Ectodermal cell (in vitro differentiated cells): Measurements from ENCODE around the gene PPAN.

Experiments
- H3K27ac ChIP-seq: 2 replicates; pipeline ENCODE4 v1.7.0; 2013; ENCODE audit warnings: mild to moderate bottlenecking, low read depth, low read length; ENCODE audit not compliant: insufficient read depth, poor library complexity, severe bottlenecking
- H3K27me3 ChIP-seq: 2 replicates; pipeline ENCODE4 v1.7.0; 2013; ENCODE audit warnings: mild to moderate bottlenecking, low read length; ENCODE audit not compliant: insufficient read depth, control insufficient read depth, poor library complexity, severe bottlenecking
- H3K36me3 ChIP-seq: one replicate; pipeline ENCODE4 v1.7.0; 2013; ENCODE audit warnings: low read length; ENCODE audit not compliant: control insufficient read depth, insufficient read depth
- H3K4me1 ChIP-seq: one replicate; pipeline ENCODE4 v1.7.0; 2013; ENCODE audit warnings: low read length; ENCODE audit not compliant: control insufficient read depth, insufficient read depth
- H3K4me3 ChIP-seq: 2 replicates; pipeline ENCODE4 v1.7.0; 2013; ENCODE audit warnings: low read depth, low read length, control low read depth; ENCODE audit not compliant: insufficient read depth
- H3K9me3 ChIP-seq: 2 replicates; pipeline ENCODE4 v1.7.0; 2013; ENCODE audit warnings: mild to moderate bottlenecking, low read length, moderate library complexity; ENCODE audit not compliant: control insufficient read depth
- WGBS, 2 experiments: methylation state at CpG; one replicate each; pipeline ENCODE4 v1.1.7; 2013; ENCODE audit warnings: missing lambda C conversion rate in 2 of 2; 5-methylcytosine and 5-hydroxymethylcytosine counted together

PPAN gene

GRCh38 chr19:10141479-10141878 lies 35.3 kb downstream of the PPAN start:
- Histone ChIP-seq H3K4me1 (no peaks in the 10 kb centered on the region), H3K36me3 (peaks cover 88% of the 10 kb centered on the region), H3K9me3 (no peaks in the 10 kb centered on the region), H3K27me3 (no peaks in the 10 kb centered on the region), H3K27ac (no peak overlapping the region), H3K4me3 (no peak overlapping the region)
- 94 to 96% methylated on average over 13 of the region's 13 CpGs for WGBS, 2 experiments

GRCh38 chr19:10141973-10142372 lies 35.8 kb downstream of the PPAN start:
- WGBS, 2 experiments: 97% methylated on average over 18 of the region's 18 CpGs
- H3K36me3 ChIP-seq: peaks cover 93% of the 10 kb centered on the region
- H3K4me3 ChIP-seq: no peak overlapping the region
- no peaks in the 10 kb centered on the region for H3K27me3 ChIP-seq
- H3K9me3 ChIP-seq: no peaks in the 10 kb centered on the region
- no peaks in the 10 kb centered on the region for H3K4me1 ChIP-seq
- H3K27ac ChIP-seq: no peak overlapping the region

DNA sequence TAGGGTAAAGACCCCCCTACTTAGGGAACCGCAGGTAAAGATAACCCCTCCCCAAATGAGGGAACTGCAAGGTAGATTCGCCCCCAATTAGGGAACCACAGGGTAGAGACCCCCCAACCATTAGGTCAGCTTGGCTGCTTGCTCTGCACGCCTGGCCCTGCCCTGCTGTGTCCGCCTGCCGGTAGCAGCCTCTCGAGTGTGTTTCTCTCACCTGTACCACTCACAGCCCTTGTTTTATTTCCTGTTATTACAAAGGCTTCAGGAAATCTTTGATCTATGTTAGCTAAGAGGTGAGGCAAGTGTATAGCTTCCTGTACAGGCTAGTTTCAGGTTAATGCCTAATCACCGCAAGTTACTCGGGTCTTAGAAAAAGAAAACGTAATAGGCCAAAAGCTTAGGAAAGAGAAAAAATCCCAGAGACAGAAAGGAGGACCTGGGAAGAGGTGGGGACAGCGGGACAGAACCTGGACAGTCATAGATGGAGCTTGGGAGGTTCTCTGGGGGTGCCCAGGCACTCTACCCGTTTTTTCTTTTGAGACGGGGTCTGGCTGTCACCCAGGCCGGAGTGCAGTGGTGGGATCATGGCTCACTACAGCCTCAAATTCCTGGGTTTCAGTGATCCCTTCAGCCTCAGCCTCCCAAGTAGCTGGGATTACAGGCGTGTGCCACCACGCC lies 36.7 kb downstream of the PPAN start:
- 90 to 91% methylated on average over 15 of the region's 15 CpGs for WGBS, 2 experiments

GRCh38 chr19:10143681-10144080 lies 37.5 kb downstream of the PPAN start:
- H3K36me3 ChIP-seq: peaks cover 80% of the 10 kb centered on the region
- 96% methylated on average over 11 of the region's 11 CpGs for WGBS, 2 experiments
- no peaks in the 10 kb centered on the region for H3K27me3 ChIP-seq
- H3K27ac ChIP-seq: no peak overlapping the region
- no peaks in the 10 kb centered on the region for H3K9me3 ChIP-seq
- H3K4me1 ChIP-seq: no peaks in the 10 kb centered on the region
- no peak overlapping the region for H3K4me3 ChIP-seq

More for the DNA sequence above, 36.7 kb downstream of the PPAN start:
- H3K4me1 ChIP-seq: no peaks in the 10 kb centered on the region
- H3K4me3 ChIP-seq: no peak overlapping the region
- no peaks in the 10 kb centered on the region for H3K27me3 ChIP-seq
- no peak overlapping the region for H3K27ac ChIP-seq
- peaks cover 85% of the 10 kb centered on the region for H3K36me3 ChIP-seq
- no peaks in the 10 kb centered on the region for H3K9me3 ChIP-seq

- Histone ChIP-seq H3K9me3 (no peaks in the 10 kb centered on the region), H3K36me3 (peaks cover 79% of the 10 kb centered on the region), H3K4me1 (no peaks in the 10 kb centered on the region), H3K4me3 (no peak overlapping the region), H3K27me3 (no peaks in the 10 kb centered on the region), H3K27ac (no peak overlapping the region)
- 94 to 96% methylated on average over 10 of the region's 10 CpGs for WGBS, 2 experiments
These were observed 38.2 kb downstream of the PPAN start for GRCh38 chr19:10144361-10144760.

GRCh38 chr19:10145031-10145430 lies 38.9 kb downstream of the PPAN start:
- Histone ChIP-seq H3K27me3 (no peaks in the 10 kb centered on the region), H3K4me3 (no peak overlapping the region), H3K27ac (no peak overlapping the region), H3K9me3 (no peaks in the 10 kb centered on the region), H3K36me3 (peaks cover 79% of the 10 kb centered on the region), H3K4me1 (no peaks in the 10 kb centered on the region)
- WGBS, 2 experiments: 96% methylated on average over 10 of the region's 10 CpGs

DNA sequence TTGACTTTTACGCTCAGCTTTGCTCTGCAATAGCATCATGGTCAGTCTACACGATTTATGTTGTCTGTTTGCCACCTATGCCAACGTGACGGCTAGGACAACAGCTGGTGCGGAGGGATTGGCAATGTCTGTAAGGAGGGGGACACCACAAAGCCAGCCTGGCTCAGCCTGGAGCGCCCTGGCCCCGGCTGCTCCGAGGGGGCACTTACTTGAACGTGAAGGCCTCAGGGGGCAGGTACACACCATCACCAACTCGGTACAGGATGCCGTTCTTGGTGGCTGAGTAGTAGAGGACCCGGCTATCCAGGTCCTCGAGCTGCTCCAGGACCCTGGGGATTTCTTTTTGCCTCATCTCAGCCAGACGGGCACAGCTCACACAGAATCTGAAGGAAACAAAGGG lies 40.0 kb downstream of the PPAN start:
- 96 to 97% methylated on average over 14 of the region's 14 CpGs for WGBS, 2 experiments
- H3K4me1 ChIP-seq: no peaks in the 10 kb centered on the region
- no peaks in the 10 kb centered on the region for H3K9me3 ChIP-seq
- H3K27ac ChIP-seq: no peak overlapping the region
- H3K27me3 ChIP-seq: no peaks in the 10 kb centered on the region
- no peak overlapping the region for H3K4me3 ChIP-seq
- peaks cover 78% of the 10 kb centered on the region for H3K36me3 ChIP-seq

GRCh38 chr19:10149427-10149826 lies 43.3 kb downstream of the PPAN start:
- Histone ChIP-seq H3K9me3 (no peaks in the 10 kb centered on the region), H3K36me3 (peaks cover 71% of the 10 kb centered on the region)

DNA sequence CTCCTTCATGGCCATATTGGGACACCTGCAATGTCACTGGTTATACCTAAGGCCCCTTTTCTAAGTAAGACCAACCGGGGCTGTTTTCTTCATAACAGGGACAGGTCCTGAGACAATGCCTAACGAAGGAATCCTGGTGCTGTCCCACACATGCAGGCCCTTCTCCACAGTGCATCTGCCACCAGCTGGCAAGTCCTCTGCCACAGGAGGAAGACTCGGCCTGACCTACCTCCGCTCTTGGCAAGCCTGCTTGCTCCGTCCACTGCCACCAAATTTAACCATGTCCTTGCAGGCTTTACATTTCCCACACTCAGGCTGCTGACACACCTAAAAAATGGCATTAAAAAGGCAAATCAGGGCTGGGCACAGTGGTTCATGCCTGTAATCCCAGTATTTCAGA lies 45.4 kb downstream of the PPAN start:
- peaks cover 69% of the 10 kb centered on the region for H3K36me3 ChIP-seq
- H3K4me1 ChIP-seq: no peaks in the 10 kb centered on the region
- no peaks in the 10 kb centered on the region for H3K9me3 ChIP-seq
- no peak overlapping the region for H3K4me3 ChIP-seq
- H3K27ac ChIP-seq: no peak overlapping the region
- WGBS, 2 experiments: 94 to 95% methylated on average over 5 of the region's 5 CpGs
- no peaks in the 10 kb centered on the region for H3K27me3 ChIP-seq

More at GRCh38 chr19:10149427-10149826, 43.3 kb downstream of the PPAN start:
- Histone ChIP-seq H3K27ac (no peak overlapping the region), H3K27me3 (no peaks in the 10 kb centered on the region), H3K4me1 (no peaks in the 10 kb centered on the region), H3K4me3 (no peak overlapping the region)
- 97 to 98% methylated on average over 12 of the region's 12 CpGs for WGBS, 2 experiments

- no peak overlapping the region for H3K27ac ChIP-seq
- H3K9me3 ChIP-seq: no peaks in the 10 kb centered on the region
- whole genome bisulfite sequencing, 2 experiments: 98 to 100% methylated on average over 2 to 3 of the region's 3 CpGs
- no peaks in the 10 kb centered on the region for H3K27me3 ChIP-seq
- no peaks in the 10 kb centered on the region for H3K4me1 ChIP-seq
- H3K36me3 ChIP-seq: peaks cover 70% of the 10 kb centered on the region
- H3K4me3 ChIP-seq: no peak overlapping the region
These were observed 45.9 kb downstream of the PPAN start for GRCh38 chr19:10152100-10152499.
